ENCODE measurements around the gene COL20A1.
"Not testable (repeated sequence)": the region's sequence is repeated elsewhere in the genome, so short reads cannot be mapped to it uniquely, and the experiment has no call there.

The COL20A1 gene

DNA sequence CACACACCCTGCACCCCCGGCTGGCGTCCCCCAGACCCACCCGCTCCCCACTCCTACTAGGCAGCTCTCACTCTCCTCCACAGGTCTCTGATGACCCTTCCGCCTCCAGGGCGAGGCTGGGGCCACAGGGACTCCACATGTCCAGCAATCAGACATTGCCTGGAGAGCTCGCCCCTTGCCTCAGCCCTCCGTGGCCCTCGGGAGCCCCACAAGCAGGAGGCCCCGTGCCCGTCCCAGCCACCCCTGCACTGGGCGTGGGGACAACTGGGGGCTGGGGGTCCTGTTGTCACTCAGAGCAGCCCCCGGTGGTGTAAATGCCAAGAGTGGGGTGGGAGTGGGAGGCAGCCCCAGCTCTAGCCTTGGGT, 1.5 kb downstream of the COL20A1 start:
- no peaks in the 10 kb centered on the region; the same call in 1 of the 2 replicates for H3K4me1 ChIP-seq
- in situ Hi-C loops (cut with MboI; ENCODE audit: low sequenced_read_pairs): no loop called here
- no peak for DNase-seq (ENCODE audit: low spot score in 2 of 2)
- H3K36me3 ChIP-seq (replicated peaks): no peaks in the 10 kb centered on the region; the same call in 1 of the 2 replicates
- H3K4me3 ChIP-seq: no peak overlapping the region
- peaks cover 40% of the 10 kb centered on the region for H3K27me3 ChIP-seq (ENCODE audit: low read depth)
- H3K9me3 ChIP-seq: no peaks in the 10 kb centered on the region

DNA sequence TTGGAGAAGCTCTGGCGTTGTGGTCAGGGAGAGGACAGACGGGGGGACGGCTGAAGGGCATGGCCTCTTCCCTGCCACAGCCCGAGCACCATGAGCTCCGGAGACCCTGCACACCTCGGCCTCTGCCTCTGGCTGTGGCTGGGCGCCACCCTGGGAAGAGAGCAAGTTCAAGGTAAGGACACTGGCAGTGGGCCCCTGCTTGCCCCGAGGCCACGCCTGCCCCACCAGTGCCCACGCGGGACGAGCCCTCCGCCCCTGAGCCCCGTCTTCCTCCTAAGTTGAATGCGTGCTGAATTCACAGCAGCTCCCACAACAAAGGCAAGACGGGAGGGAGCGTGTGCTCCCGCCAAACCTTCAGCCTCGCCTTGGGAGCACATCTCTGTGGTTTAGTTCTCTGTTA, 2.0 kb downstream of the COL20A1 start:
- Histone ChIP-seq H3K27me3 (ENCODE audit: low read depth) (peaks cover 40% of the 10 kb centered on the region), H3K9me3 (no peaks in the 10 kb centered on the region), H3K4me3 (no peak overlapping the region), H3K4me1 (no peaks in the 10 kb centered on the region; the same call in 1 of the 2 replicates), H3K36me3 (replicated peaks) (no peaks in the 10 kb centered on the region)
- in situ Hi-C loops (cut with MboI; ENCODE audit: low sequenced_read_pairs): no loop called here
- DNase-seq (ENCODE audit: low spot score in 2 of 2): no peak

DNA sequence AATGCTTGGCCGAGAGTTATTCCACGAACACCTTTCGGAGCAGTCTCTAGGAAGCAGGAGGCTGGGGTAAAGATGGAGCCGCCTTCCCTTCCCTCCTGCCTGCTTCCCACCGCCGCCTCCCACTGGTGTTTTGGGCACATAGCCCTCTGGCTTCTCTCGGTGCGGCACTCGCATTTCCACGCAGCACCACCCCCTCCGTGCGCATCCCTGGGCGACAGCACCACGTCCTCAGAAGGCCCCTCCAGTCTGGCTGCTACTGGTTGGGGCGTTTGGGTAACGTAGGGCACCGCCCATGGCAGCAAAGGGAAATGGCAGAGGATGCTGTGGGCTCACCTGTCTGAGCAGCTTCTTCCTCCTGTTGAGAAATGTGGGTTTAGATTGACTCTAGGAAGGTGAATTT, 2.4 kb downstream of the COL20A1 start:
- Histone ChIP-seq H3K4me1 (no peaks in the 10 kb centered on the region; the same call in 1 of the 2 replicates), H3K27me3 (ENCODE audit: low read depth) (peaks cover 40% of the 10 kb centered on the region)
- in situ Hi-C loops (cut with MboI; ENCODE audit: low sequenced_read_pairs): no loop called here

DNA sequence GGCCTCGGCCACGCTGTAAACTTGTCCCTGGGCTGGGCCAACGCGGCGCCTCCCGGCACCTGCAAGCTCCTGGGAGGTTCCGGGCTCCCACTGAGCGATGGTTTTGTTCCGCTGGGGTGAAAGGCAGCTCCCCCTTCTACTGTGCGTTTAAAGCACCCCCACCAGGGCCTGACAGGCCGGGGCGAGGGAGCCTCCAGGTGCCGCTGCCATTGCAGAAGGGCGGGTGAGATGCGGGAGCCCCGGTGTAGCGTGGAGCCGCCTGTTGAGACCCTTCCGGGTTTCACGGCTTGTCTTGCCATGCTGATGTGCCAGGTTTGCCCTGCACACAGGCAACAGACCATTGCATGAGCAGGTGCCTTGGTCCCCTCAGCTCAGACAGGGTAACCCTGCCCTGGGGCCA, 2.9 kb downstream of the COL20A1 start:
- in situ Hi-C loops (cut with MboI; ENCODE audit: low sequenced_read_pairs): no loop called here

More for the DNA sequence above, 2.4 kb downstream of the COL20A1 start:
- no peak for DNase-seq (ENCODE audit: low spot score in 2 of 2)
- H3K36me3 ChIP-seq (replicated peaks): no peaks in the 10 kb centered on the region
- H3K4me3 ChIP-seq: no peak overlapping the region
- H3K9me3 ChIP-seq: no peaks in the 10 kb centered on the region

DNA sequence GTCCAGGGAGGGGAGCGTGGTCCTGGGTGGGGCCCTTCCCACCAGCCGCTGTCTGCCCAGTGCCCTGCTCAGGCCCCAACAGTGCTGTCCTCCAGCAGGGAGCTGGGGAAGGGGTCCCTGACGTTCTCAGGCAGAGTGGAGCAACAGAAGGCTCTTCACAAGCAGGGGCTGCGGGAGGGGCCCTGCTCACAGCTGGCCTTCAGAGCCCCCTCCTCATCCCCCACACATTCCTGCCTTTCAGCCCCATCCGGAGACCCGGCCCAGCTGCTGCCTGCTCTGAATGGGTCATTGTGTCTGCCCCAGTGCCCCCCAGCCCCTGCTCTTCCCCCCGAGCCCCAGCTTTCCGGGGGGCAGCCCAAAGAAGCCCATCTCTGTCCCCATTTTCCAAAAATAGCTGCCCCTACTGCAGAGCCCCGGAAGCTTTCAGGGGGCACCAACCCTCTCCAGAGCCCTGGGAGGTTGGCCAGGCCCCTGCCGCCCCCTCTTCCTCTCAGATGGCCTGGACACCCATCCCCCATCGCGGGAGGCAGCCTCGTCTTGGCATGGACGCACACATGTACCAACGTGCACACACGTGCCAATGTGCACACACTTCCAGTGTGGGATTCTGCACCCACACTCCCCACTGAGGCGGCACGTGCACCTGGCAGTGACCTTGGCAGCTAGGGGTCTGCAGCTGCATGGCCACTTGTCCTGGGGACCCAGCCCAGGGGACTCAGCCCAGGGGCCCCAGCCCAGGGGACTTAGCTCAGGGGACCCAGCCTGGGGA, 3.7 kb downstream of the COL20A1 start:
- no peak overlapping the region for H3K4me3 ChIP-seq
- no peaks in the 10 kb centered on the region for H3K4me1 ChIP-seq
- no peak for DNase-seq (ENCODE audit: low spot score in 2 of 2)
- H3K27me3 ChIP-seq (ENCODE audit: low read depth): peaks cover 48% of the 10 kb centered on the region
- H3K36me3 ChIP-seq (replicated peaks): no peaks in the 10 kb centered on the region
- H3K9me3 ChIP-seq: no peaks in the 10 kb centered on the region
- in situ Hi-C loops (cut with MboI; ENCODE audit: low sequenced_read_pairs): no loop called here

More for the DNA sequence above, 2.9 kb downstream of the COL20A1 start:
- Histone ChIP-seq H3K27me3 (ENCODE audit: low read depth) (peaks cover 42% of the 10 kb centered on the region), H3K9me3 (no peaks in the 10 kb centered on the region), H3K4me1 (no peaks in the 10 kb centered on the region; the same call in 1 of the 2 replicates), H3K4me3 (no peak overlapping the region), H3K36me3 (replicated peaks) (no peaks in the 10 kb centered on the region)
- DNase-seq (ENCODE audit: low spot score in 2 of 2): no peak

DNA sequence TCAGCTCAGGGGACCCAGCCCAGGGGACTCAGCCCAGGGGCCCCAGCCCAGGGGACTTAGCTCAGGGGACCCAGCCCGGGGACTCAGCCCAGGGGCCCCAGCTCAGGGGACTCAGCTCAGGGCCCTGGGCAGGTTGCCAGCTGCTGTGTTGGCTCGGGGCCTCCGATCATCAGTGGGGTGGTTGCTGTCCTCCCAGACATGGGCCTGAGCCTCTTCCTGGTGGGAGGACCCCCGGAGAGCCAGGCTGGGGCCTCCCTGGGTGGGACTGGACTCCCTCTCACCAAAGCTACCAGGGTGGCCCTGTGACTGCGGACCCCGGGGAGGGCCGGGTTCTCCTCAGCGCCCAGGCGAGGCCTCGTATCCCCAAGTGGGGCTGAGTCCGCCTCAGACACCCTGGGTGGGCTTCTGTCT, 4.4 kb downstream of the COL20A1 start:
- no peaks in the 10 kb centered on the region for H3K9me3 ChIP-seq
- no peak overlapping the region for H3K4me3 ChIP-seq
- in situ Hi-C loops (cut with MboI; ENCODE audit: low sequenced_read_pairs): no loop called here
- H3K36me3 ChIP-seq (replicated peaks): no peaks in the 10 kb centered on the region
- no peaks in the 10 kb centered on the region for H3K4me1 ChIP-seq
- DNase-seq (ENCODE audit: low spot score in 2 of 2): no peak
- peaks cover 48% of the 10 kb centered on the region for H3K27me3 ChIP-seq (ENCODE audit: low read depth)

DNA sequence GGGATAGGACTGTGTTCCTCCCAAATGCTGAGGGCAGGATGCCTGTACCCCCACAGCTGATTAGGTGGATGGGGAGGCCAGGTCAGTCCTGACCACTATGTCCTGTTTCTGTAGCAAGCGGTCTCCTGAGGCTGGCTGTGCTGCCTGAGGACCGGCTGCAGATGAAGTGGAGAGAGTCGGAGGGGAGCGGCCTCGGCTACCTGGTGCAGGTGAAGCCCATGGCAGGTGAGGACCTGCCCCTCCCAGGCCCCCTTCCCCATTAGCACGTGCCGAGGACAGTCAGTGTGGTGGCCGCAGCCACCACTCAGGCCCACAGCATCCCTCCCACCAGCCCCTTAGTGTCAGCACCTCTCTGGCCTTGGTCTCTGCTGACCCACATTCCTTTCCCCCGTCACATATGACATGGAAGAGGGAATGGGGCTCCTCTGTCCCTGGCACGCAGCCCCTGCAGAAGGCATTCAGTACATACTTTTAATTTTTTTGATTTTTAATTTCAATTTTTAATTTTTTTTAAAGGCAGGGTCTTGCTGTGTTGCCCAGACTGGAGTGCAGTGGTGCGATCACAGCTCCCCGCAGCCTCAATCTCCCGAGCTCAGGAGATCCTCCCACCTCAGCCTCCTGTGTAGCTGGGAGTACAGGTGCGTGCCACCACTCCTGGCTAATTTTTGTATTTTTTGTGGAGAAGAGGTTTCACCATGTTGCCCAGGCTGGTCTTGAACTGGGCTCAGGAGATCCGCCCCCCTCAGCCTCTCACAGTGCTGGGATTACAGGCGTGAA, 5.0 kb downstream of the COL20A1 start:
- Histone ChIP-seq H3K27me3 (ENCODE audit: low read depth) (peaks cover 48% of the 10 kb centered on the region), H3K4me3 (no peak overlapping the region), H3K4me1 (no peaks in the 10 kb centered on the region), H3K9me3 (no peaks in the 10 kb centered on the region), H3K36me3 (replicated peaks) (no peaks in the 10 kb centered on the region)
- no peak for DNase-seq (ENCODE audit: low spot score in 2 of 2)
- in situ Hi-C loops (cut with MboI; ENCODE audit: low sequenced_read_pairs): no loop called here

DNA sequence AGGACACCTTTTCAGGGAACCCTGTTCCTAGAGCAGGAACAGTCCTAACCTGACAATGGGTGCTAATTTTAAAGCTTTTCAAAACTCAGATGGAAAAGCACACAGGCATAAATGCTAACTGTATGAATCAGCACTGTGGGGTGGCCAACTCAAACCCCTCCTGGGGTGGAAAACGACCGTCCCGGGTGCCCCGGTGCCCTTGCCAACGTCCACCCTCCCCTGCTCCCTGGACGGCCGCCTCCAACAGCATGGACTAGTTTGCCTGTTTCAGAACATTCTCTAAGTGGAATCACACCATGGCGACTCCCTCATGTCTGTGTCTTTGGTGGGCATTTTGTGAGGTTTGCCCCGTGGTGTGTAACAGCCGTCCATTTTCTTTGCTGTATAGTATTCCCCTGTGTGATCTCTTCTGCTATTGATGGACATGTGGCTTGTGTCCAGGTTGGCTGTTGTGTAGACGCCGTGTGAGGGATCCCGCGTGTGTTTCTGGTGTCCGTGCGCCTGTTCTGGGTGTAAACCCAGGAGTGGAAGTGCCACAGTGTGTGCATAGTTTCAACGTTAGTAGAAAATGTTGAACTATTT, 5.8 kb downstream of the COL20A1 start:
- Histone ChIP-seq H3K4me1 (no peaks in the 10 kb centered on the region), H3K4me3 (no peak overlapping the region), H3K36me3 (replicated peaks) (no peaks in the 10 kb centered on the region), H3K27me3 (ENCODE audit: low read depth) (peaks cover 48% of the 10 kb centered on the region), H3K9me3 (no peaks in the 10 kb centered on the region)
- in situ Hi-C loops (cut with MboI; ENCODE audit: low sequenced_read_pairs): no loop called here
- DNase-seq (ENCODE audit: low spot score in 2 of 2): no peak

DNA sequence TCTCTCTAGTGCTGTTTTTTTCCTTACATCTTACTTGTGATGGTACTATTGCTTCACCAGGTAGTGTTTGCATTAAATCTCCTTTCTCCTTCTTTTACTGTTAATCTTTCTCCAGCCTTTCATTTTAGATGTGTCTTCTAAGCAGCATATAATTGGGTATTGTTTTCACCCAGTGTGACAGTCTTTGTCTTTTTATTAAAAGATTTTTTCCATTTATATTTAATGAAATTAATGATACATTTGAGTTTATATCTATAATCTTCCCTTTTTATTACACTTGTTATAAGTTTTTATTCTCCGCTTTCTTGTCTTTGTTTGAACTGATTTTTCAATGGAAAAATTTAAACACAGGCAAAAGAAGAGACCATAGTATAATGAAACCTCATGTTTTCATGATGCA, 8.7 kb downstream of the COL20A1 start:
- no peak for DNase-seq (ENCODE audit: low spot score in 2 of 2)
- Histone ChIP-seq H3K4me3 (no peak overlapping the region), H3K27me3 (ENCODE audit: low read depth) (peaks cover 28% of the 10 kb centered on the region), H3K9me3 (no peaks in the 10 kb centered on the region), H3K36me3 (replicated peaks) (no peaks in the 10 kb centered on the region), H3K4me1 (no peaks in the 10 kb centered on the region)
- in situ Hi-C loops (cut with MboI; ENCODE audit: low sequenced_read_pairs): no loop called here

DNA sequence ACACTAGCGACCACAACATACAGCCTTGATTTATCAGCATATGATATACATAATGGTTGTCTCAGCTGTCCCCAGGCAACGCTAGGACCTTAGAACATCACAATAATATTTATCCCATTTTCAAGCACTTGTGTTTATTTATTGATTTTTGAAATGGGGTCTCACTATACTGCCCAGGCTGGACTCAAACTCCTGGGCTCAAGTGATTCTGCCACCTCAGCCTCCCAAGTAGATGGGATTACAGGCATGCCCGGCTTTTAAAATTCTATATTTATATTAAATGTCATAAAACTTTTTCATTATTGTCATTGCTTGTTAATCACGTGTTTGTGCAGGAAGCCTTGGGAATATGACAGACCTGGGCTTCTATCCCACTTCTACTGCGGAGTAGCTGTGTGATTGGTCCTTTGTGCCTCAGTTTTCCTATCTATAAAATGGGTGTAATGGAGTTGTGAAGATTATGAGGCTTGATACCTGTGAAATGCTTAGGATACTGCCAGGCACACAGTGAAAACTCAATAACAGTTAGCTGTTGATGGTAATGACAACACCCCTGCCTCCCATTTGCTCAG, 10.2 kb downstream of the COL20A1 start:
- no peak for DNase-seq (ENCODE audit: low spot score in 2 of 2)
- no peaks in the 10 kb centered on the region for H3K9me3 ChIP-seq
- H3K4me3 ChIP-seq: no peak overlapping the region
- in situ Hi-C loops (cut with MboI; ENCODE audit: low sequenced_read_pairs): no loop called here
- no peaks in the 10 kb centered on the region for H3K36me3 ChIP-seq (replicated peaks)
- peaks cover 23% of the 10 kb centered on the region for H3K27me3 ChIP-seq (ENCODE audit: low read depth)
- H3K4me1 ChIP-seq: no peaks in the 10 kb centered on the region

DNA sequence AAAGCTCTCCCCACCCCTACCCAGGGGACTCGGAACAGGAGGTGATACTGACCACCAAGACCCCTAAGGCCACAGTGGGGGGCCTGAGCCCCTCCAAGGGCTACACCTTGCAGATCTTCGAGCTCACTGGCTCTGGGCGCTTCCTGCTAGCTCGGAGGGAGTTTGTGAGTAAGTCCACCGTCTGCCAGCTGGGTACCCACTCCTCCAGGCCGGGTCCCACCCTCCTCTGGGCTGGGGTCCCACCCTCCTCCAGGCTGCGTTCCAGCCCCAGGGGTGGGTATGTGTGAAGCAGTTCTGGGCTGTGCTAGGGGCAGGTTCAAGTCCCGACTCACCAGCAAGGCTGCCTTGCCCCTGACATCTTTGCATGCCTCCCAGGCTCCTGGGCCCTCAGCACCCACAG, 12.4 kb downstream of the COL20A1 start:
- Histone ChIP-seq H3K4me3 (no peak overlapping the region), H3K9me3 (no peaks in the 10 kb centered on the region), H3K4me1 (no peaks in the 10 kb centered on the region), H3K36me3 (replicated peaks) (no peaks in the 10 kb centered on the region), H3K27me3 (ENCODE audit: low read depth) (peaks cover 21% of the 10 kb centered on the region)
- in situ Hi-C loops (cut with MboI; ENCODE audit: low sequenced_read_pairs): no loop called here
- DNase-seq (ENCODE audit: low spot score in 2 of 2): no peak

DNA sequence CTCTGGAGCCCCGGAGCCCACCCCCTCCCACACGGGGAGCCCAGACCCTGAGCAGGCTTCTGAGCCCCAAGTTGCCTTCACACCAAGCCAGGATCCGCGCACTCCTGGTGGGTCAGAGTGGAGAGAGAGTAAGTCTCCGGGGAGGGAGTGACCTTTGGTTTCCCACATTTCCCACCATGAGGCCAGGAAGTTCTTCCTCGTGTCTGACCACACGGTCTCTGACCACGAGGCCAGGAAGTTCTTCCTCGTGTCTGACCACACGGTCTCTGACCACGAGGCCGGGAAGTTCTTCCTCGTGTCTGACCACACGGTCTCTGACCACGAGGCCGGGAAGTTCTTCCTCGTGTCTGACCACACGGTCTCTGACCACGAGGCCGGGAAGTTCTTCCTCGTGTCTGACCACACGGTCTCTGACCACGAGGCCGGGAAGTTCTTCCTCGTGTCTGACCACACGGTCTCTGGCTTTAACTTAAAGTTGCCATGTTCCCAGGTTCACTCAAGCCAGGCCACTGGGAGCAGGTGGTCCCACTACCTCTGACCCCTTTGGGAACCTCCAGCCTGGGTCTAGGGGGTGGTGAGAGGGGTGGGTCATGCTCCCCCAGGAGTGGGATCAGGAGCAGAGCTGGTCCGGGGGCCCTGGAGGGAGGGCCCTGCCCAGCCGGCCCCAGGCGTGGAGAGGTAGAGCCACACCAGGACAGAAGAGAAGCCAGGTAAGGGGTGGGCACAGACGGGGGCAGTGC, 13.1 kb downstream of the COL20A1 start:
- H3K4me3 ChIP-seq; DNase-seq (ENCODE audit: low spot score in 2 of 2); H3K36me3 ChIP-seq (replicated peaks); in situ Hi-C loops (cut with MboI; ENCODE audit: low sequenced_read_pairs); H3K9me3 ChIP-seq; H3K4me1 ChIP-seq: not testable (repeated sequence)
- H3K27me3 ChIP-seq (ENCODE audit: low read depth): peaks cover 18% of the 10 kb centered on the region
